ENCODE results near the gene IRF9. TPM values are rescaled to one million over a fixed set of nuclear protein-coding genes. Genes with fewer than 3 reads are reported as not detected.
A peak's percentile ranks its signal among the peaks of the same experiment; 100 is the strongest.

The IRF9 gene
- total and polyA plus RNA-seq, 2 of the 13 experiments (the other 11 are each of a cell fraction or from before 2014, with no cell fraction given) = 14.9 to 49.7 TPM

- TF ChIP-seq FOXP4 (CRISPR knock-in tag; IDR thresholded peaks at IDR 0.05) = no peak
- TF ChIP-seq HNF4A (CRISPR knock-in tag; IDR thresholded peaks at IDR 0.05) = peak; percentile 43; the same call in 1 of the 2 replicates
- TF ChIP-seq SP4 (CRISPR knock-in tag; IDR thresholded peaks at IDR 0.05) = peak; percentile 61
- no peak for TF ChIP-seq SYNCRIP (IDR thresholded peaks at IDR 0.05; ENCODE audit: insufficient read depth, low read depth, low read length)
- no peak for TF ChIP-seq ZBTB10 (CRISPR knock-in tag; IDR thresholded peaks at IDR 0.05; ENCODE audit: borderline replicate concordance)
- TF ChIP-seq MNT (IDR thresholded peaks at IDR 0.05) = no peak
- no peak for TF ChIP-seq SSRP1 (CRISPR knock-in tag; IDR thresholded peaks at IDR 0.05)
- TF ChIP-seq KDM5B (CRISPR knock-in tag; IDR thresholded peaks at IDR 0.05; ENCODE audit: borderline replicate concordance) = peak; percentile 1; the same call in 1 of the 2 replicates
- TF ChIP-seq SIN3A (IDR thresholded peaks at IDR 0.05; ENCODE audit: borderline replicate concordance, low read depth, low read length) = no peak
- TF ChIP-seq ZBTB43 (CRISPR knock-in tag; conservative IDR thresholded peaks at IDR 0.05) = no peak
- no peak for TF ChIP-seq ATAD3A (CRISPR knock-in tag; IDR thresholded peaks at IDR 0.05)
- no peak for TF ChIP-seq ZNF777 (CRISPR knock-in tag; IDR thresholded peaks at IDR 0.05)
- TF ChIP-seq TGIF2 (CRISPR knock-in tag; IDR thresholded peaks at IDR 0.05) = no peak
- no peak for TF ChIP-seq ZNF75D (CRISPR knock-in tag; IDR thresholded peaks at IDR 0.05; ENCODE audit: borderline replicate concordance)
- TF ChIP-seq CEBPG (CRISPR knock-in tag; IDR thresholded peaks at IDR 0.05) = no peak
- 0 out of 2 replicates have a peak, but pooled peaks have one; percentile 37 for TF ChIP-seq HIC2 (CRISPR knock-in tag; IDR thresholded peaks at IDR 0.05; ENCODE audit: low read depth)
- TF ChIP-seq RXRA (CRISPR knock-in tag; IDR thresholded peaks at IDR 0.05) = no peak
- no peak for TF ChIP-seq ZNF431 (CRISPR knock-in tag; IDR thresholded peaks at IDR 0.05; ENCODE audit: borderline replicate concordance, low read depth)
- no peak for TF ChIP-seq BCL6 (CRISPR knock-in tag; IDR thresholded peaks at IDR 0.05)
- 0 out of 2 replicates have a peak, but pooled peaks have one; percentile 14 for TF ChIP-seq MEF2D (CRISPR knock-in tag; IDR thresholded peaks at IDR 0.05)
- TF ChIP-seq SRSF1 (optimal IDR thresholded peaks at IDR 0.05; ENCODE audit: low read depth, low read length) = no peak
- TF ChIP-seq ZNF451 (CRISPR knock-in tag; IDR thresholded peaks at IDR 0.05) = 0 out of 2 replicates have a peak, but pooled peaks have one; percentile 29
These were observed 31.6 kb upstream of the IRF9 start (continued) for GRCh38 chr14:24129410-24129998.

All from HepG2 (cell line).